ENCODE measurements around the gene UBE3C.

UBE3C gene

GRCh38 chr7:157278791-157279724 lies 140.3 kb downstream of the UBE3C start:
- H3K27me3 Mint-ChIP-seq: peaks cover 13% of the 10 kb centered on the region
- peak overlapping the region; percentile 83 for H3K27ac Mint-ChIP-seq
- intact Hi-C loops (cut with micrococcal nuclease): no loop called here
- peaks cover under 1% of the 10 kb centered on the region for H3K9me3 Mint-ChIP-seq
- peaks cover 69% of the 10 kb centered on the region for H3K4me1 Mint-ChIP-seq (ENCODE audit: low read depth)
- H3K4me3 Mint-ChIP-seq: peak overlapping the region; percentile 68
- H3K36me3 Mint-ChIP-seq (ENCODE audit: low read depth): no peaks in the 10 kb centered on the region

DNA sequence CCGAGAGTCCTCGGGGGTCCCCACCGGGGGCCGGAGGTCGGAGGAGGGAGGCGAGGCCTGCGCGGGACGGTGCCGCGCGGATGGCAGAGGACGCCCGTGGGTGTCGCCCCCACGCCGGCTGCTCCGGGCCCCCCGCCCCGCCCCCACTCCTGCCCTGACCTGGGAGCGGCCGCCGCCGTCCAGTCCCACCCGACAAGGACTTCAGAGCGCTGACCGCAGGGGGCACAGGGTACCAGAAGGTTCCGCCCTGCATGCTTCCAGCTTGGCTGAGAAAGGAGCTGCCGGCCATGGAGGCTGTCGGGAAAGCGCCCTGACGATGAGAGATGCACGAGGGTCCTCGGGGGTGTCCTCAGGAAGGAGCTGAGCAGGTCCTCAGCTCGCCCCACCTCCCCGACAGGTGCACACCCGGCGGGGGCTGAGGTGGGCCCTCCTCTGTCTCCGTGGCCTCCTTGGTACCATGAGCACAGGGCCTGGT lies 141.1 kb downstream of the UBE3C start:
- H3K27ac Mint-ChIP-seq: peak overlapping the region; percentile 60
- H3K4me3 Mint-ChIP-seq: peak overlapping the region; percentile 58
- intact Hi-C loops (cut with micrococcal nuclease): no loop called here
- peaks cover 62% of the 10 kb centered on the region for H3K4me1 Mint-ChIP-seq (ENCODE audit: low read depth)
- peaks cover 7% of the 10 kb centered on the region for H3K9me3 Mint-ChIP-seq
- H3K27me3 Mint-ChIP-seq: peaks cover 13% of the 10 kb centered on the region
- no peaks in the 10 kb centered on the region for H3K36me3 Mint-ChIP-seq (ENCODE audit: low read depth)

DNA sequence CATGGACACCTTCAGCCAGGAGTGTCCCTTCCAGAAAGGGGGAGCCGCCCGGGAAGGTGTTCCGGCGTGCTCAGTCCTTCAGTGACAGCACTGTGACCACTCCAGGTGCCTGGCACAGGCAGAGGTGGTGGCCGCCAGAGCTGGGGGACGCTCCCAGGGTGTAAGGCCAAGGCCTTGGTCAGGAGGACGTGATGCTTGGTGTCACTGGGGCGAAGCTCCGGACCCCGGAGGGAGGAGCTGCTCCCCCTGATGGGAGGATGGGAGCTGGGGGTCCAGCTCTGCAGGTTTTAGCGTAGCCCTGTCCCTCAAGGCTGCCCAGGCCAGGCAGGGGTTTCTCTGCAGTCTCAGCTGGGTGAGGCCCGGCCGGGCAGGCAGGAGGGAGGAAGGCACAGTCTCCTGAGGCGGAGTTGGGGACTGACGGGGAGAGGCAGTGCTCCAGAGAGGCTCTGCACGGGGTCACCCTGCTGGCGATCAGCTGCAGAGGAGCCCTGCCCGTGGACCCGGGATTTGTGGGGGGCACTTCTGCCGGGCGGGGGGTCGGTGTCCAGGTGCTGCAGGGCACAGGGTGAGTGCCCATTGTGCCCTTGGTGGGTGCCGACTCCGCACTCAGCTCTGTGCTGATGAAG lies 141.6 kb downstream of the UBE3C start:
- Mint-ChIP-seq H3K9me3 (peaks cover 7% of the 10 kb centered on the region), H3K4me3 (peak overlapping the region; percentile 58), H3K4me1 (ENCODE audit: low read depth) (peaks cover 56% of the 10 kb centered on the region)

DNA sequence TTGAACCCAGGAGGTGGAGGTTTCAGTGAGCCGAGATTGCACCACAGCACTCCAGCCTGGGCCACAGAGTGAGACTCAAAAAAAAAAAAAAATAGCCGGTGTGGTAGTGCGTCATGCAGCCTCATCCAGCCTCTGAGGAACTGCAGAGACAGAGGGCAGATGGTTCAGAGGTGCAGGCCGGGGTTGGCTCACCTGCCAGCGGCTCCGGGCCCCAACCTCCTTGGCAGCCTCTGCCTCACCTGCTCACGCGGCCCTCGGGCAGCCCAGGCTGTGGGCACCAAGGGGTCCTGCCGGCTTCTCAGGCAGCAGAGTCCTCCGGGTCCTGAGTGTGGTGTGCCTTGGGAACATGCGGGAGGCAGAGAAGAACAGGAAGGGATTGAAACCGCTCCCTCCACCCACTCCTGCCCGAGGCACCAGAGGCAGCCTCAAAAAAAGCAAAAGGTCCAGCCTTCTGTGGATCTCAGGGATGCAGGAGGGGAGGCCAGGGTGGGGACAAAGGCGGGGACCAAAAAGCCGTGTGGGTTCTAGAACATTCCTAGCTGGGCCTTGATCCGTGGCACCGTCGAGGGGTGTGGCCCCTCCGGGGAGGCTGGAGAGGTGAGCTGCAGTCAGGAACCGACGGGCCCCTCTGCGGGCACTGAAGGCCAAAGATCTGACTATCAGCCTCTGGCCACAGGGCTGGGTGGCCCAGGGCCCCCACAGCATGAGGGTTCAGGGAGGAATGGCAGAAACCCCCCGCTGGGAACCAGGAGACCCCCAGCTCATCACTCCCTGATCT lies 142.7 kb downstream of the UBE3C start:
- Mint-ChIP-seq H3K36me3 (ENCODE audit: low read depth) (no peaks in the 10 kb centered on the region), H3K4me1 (ENCODE audit: low read depth) (peaks cover 48% of the 10 kb centered on the region), H3K27me3 (peaks cover 13% of the 10 kb centered on the region), H3K4me3 (no peak overlapping the region), H3K27ac (peak overlapping the region; percentile 60), H3K9me3 (peaks cover 7% of the 10 kb centered on the region)
- intact Hi-C loops (cut with micrococcal nuclease): no loop called here

More for the DNA sequence above, 141.6 kb downstream of the UBE3C start:
- Mint-ChIP-seq H3K27ac (peak overlapping the region; percentile 60), H3K36me3 (ENCODE audit: low read depth) (no peaks in the 10 kb centered on the region), H3K27me3 (peaks cover 13% of the 10 kb centered on the region)
- intact Hi-C loops (cut with micrococcal nuclease): no loop called here

DNA sequence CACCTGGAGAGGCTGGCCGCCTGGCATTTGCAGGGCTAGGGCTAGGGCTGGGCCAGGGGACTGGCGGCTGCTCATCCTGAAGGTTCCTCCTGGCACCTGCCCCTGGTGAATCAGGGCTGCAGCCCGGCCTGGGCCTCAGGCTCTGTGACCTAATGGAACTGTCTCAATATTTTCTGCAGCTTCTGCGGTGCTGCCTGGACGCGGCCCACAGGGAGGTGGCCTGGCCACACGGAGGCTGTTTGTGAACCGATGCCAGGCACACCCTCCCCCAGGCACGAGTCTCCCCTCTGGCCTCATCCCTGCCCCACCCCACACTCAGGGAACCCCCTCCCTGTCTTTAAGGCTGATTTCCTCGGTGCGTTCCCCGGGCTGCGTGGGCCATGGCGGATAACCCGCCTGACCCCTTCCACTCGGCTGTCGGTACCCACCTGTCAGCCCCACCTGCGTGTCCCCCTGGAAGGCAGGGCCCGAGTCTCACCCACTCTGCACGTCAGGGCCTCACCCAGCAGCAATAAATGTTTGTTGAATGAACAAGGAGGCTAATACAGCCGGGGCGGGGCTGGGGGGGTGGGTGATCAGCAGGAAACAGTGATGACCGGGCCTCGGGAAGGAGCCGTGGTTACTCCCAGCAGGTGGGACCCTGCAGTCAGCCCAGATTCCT lies 143.5 kb downstream of the UBE3C start:
- H3K27me3 Mint-ChIP-seq: peaks cover 18% of the 10 kb centered on the region
- intact Hi-C loops (cut with micrococcal nuclease): no loop called here
- no peaks in the 10 kb centered on the region for H3K36me3 Mint-ChIP-seq (ENCODE audit: low read depth)
- H3K27ac Mint-ChIP-seq: no peak overlapping the region
- H3K4me1 Mint-ChIP-seq (ENCODE audit: low read depth): peaks cover 40% of the 10 kb centered on the region
- peaks cover 7% of the 10 kb centered on the region for H3K9me3 Mint-ChIP-seq
- H3K4me3 Mint-ChIP-seq: no peak overlapping the region

- Mint-ChIP-seq H3K9me3 (peaks cover 7% of the 10 kb centered on the region), H3K27ac (no peak overlapping the region), H3K36me3 (ENCODE audit: low read depth) (no peaks in the 10 kb centered on the region), H3K4me1 (ENCODE audit: low read depth) (peaks cover 27% of the 10 kb centered on the region), H3K4me3 (no peak overlapping the region), H3K27me3 (peaks cover 14% of the 10 kb centered on the region)
- intact Hi-C loops (cut with micrococcal nuclease): no loop called here
Measured at GRCh38 chr7:157284229-157285014, 145.7 kb downstream of the UBE3C start.

DNA sequence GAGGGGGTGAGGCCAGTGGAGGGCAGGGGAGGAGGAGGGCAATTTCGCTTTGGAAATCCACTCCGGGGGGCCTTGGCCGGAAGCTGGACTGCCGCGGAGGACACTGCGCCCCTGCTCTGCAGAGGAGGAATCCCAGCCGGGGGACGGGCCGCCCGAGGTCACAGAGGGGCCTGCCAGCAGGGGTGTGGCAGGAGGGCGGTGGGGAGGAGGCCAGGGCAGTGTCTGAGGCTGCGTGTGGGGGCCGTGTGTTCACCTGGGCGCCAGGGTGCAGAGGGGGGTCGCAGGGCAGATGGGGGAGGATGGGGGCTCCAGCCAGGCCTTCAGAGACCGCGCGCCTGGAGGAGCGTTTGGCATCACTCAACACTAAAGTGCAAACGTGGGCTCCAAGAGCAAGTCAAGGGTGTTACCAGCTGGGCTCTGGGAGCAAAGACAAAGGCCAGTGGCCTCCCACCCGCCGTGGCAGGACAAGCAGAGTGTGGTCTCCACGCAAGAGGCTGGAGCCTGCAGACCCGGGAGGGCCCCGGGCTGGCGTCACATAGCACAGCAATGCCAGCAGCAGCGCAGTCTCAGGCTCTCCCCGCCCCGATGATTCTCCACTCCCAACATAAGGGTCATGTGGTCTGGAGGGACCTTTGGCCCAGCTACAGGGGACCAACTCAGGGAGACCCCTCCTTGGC lies 152.8 kb downstream of the UBE3C start:
- Mint-ChIP-seq H3K4me3 (no peak overlapping the region), H3K9me3 (no peaks in the 10 kb centered on the region), H3K36me3 (ENCODE audit: low read depth) (no peaks in the 10 kb centered on the region), H3K27me3 (peaks cover 18% of the 10 kb centered on the region), H3K4me1 (ENCODE audit: low read depth) (peaks cover 26% of the 10 kb centered on the region), H3K27ac (no peak overlapping the region)
- intact Hi-C loops (cut with micrococcal nuclease): no loop called here

GRCh38 chr7:157292258-157292657 lies 153.5 kb downstream of the UBE3C start:
- no peak overlapping the region for H3K4me3 Mint-ChIP-seq
- no peak overlapping the region for H3K27ac Mint-ChIP-seq
- intact Hi-C loops (cut with micrococcal nuclease): no loop called here

DNA sequence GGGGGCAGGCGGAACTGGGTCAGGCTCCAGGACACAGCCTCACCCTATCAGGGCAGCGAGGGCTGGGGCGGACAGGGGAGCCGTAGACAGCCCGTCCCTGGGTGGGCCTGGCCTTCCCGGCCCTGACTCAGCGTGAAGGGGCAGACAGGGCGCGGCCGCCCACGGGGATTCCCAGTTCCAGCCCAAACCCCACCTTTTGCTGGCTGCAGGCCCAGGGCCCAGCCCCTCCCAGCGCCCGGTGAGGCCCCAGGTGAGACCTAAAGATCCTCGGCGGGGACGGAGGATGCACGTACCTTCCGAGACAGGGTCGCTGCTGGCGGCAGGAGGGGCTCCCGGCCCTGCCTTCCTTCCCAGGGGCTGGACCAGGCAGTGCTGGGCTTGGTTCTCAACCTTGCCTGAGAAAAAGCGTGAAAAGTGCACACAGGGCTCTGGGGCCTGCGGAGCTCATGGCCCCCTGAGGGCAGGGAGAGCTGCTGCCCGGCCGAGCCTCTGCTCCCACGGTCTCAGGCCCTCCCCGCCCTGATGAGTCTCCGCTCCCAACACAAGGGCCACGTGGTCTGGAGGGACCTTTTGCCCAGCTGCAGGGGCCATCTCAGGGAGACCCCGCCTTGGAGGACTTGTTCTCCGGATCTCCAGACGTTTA lies 154.2 kb downstream of the UBE3C start:
- intact Hi-C loops (cut with micrococcal nuclease): no loop called here
- H3K9me3 Mint-ChIP-seq: no peaks in the 10 kb centered on the region
- H3K4me1 Mint-ChIP-seq (ENCODE audit: low read depth): peaks cover 38% of the 10 kb centered on the region
- no peak overlapping the region for H3K4me3 Mint-ChIP-seq
- no peak overlapping the region for H3K27ac Mint-ChIP-seq
- no peaks in the 10 kb centered on the region for H3K36me3 Mint-ChIP-seq (ENCODE audit: low read depth)
- peaks cover 11% of the 10 kb centered on the region for H3K27me3 Mint-ChIP-seq

More at GRCh38 chr7:157292258-157292657, 153.5 kb downstream of the UBE3C start:
- Mint-ChIP-seq H3K9me3 (no peaks in the 10 kb centered on the region), H3K4me1 (ENCODE audit: low read depth) (peaks cover 32% of the 10 kb centered on the region), H3K27me3 (peaks cover 13% of the 10 kb centered on the region), H3K36me3 (ENCODE audit: low read depth) (no peaks in the 10 kb centered on the region)

DNA sequence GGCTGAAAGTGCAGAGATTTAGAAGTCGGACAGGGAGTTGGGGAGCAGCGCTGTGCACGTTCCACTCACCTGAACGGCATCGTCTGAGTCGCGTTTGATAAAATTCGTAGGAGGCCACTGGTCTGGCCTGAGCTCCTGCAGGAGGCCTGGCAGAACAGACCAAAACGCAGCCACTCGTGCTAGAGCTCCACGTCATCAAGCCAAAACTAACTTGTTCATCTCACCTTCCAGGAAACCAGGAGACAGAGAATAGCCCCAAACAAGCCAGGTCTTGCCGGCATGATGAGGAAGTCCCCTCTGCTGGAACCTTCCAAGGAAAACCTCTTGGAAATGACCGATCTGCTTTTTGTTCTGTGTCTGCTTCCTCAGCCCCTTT lies 154.7 kb downstream of the UBE3C start:
- peak overlapping the region; percentile 28 for H3K27ac Mint-ChIP-seq
- no peak overlapping the region for H3K4me3 Mint-ChIP-seq
- intact Hi-C loops (cut with micrococcal nuclease): no loop called here
- peaks cover 11% of the 10 kb centered on the region for H3K27me3 Mint-ChIP-seq
- no peaks in the 10 kb centered on the region for H3K36me3 Mint-ChIP-seq (ENCODE audit: low read depth)
- H3K9me3 Mint-ChIP-seq: no peaks in the 10 kb centered on the region
- peaks cover 43% of the 10 kb centered on the region for H3K4me1 Mint-ChIP-seq (ENCODE audit: low read depth)

- Mint-ChIP-seq H3K27ac (no peak overlapping the region), H3K4me3 (no peak overlapping the region), H3K36me3 (ENCODE audit: low read depth) (no peaks in the 10 kb centered on the region), H3K9me3 (no peaks in the 10 kb centered on the region), H3K27me3 (peaks cover 11% of the 10 kb centered on the region), H3K4me1 (ENCODE audit: low read depth) (peaks cover 48% of the 10 kb centered on the region)
- intact Hi-C loops (cut with micrococcal nuclease): no loop called here
Measured at GRCh38 chr7:157294773-157295172, 156.0 kb downstream of the UBE3C start.

DNA sequence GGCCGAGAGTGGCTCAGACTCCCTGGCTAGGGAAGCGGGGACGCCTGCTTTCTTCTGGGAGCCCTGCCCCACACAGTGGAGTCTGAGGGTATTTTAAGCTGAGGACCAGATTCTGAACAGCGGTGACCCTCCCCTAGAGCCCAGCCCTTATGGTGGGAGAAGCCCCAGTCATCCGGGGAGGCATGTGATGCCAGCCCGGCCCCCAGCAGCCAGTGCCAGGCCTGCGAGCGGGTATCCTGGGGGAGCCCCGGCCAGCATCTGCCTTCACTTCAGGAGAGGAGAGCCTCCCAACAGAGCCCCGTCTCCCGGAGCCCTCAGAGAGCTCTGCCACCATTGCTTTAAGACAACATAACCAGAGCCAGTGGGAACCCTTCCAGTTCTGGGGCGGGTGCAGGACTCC lies 156.6 kb downstream of the UBE3C start:
- H3K36me3 Mint-ChIP-seq (ENCODE audit: low read depth): no peaks in the 10 kb centered on the region
- H3K4me1 Mint-ChIP-seq (ENCODE audit: low read depth): peaks cover 52% of the 10 kb centered on the region

More for the DNA sequence above, 156.6 kb downstream of the UBE3C start:
- Mint-ChIP-seq H3K27me3 (peaks cover 11% of the 10 kb centered on the region), H3K27ac (peak overlapping the region; percentile 55), H3K4me3 (no peak overlapping the region), H3K9me3 (no peaks in the 10 kb centered on the region)
- intact Hi-C loops (cut with micrococcal nuclease): no loop called here
